Natural killer cell (primary cell): ENCODE data around the gene KNTC1. TPM values are rescaled to one million over a fixed set of nuclear protein-coding genes. Genes with fewer than 3 reads are reported as not detected.

Experiments used
- ATAC-seq, 3 donors: fragments of 150-1000 bp in 2 of 3; fragments of 200-7000 bp in 1 of 3; cut with Tn5 transposase; 1 replicate in 1 of 3; 2 replicates in 2 of 3; pipeline ENCODE4 v1.10.0; 2021; ENCODE audit warnings: mild to moderate bottlenecking in 2 of 3, moderate library complexity in 2 of 3
- DNase-seq, 2 donors: peaks; one replicate each; pipeline versions ENCODE4 v3.0.0 to v3.0.0-alpha.2; 2013 to 2021; ENCODE audit warnings: mixed read lengths in 1 of 2
- H3K27ac ChIP-seq: one replicate; pipeline ENCODE4 v1.5.1; 2013; ENCODE audit warnings: mild to moderate bottlenecking, low read length
- H3K27me3 ChIP-seq: one replicate; pipeline ENCODE4 v1.6.1; 2013; ENCODE audit warnings: low read length; ENCODE audit not compliant: control insufficient read depth, insufficient read depth
- H3K36me3 ChIP-seq: one replicate; pipeline ENCODE4 v1.6.1; 2013; ENCODE audit warnings: low read length; ENCODE audit not compliant: control insufficient read depth, insufficient read depth
- H3K4me1 ChIP-seq: one replicate; pipeline ENCODE4 v1.6.1; 2013; ENCODE audit warnings: low read length; ENCODE audit not compliant: control insufficient read depth, insufficient read depth
- H3K4me3 ChIP-seq: one replicate; pipeline ENCODE4 v1.5.1; 2013; ENCODE audit warnings: low read length
- H3K9me3 ChIP-seq: one replicate; pipeline ENCODE4 v1.6.1; 2013; ENCODE audit warnings: low read length; ENCODE audit not compliant: control insufficient read depth, insufficient read depth
- H3K27ac Mint-ChIP-seq, 2 donors: one replicate each; pipeline ENCODE4 v1.8.0; 2022; ENCODE audit warnings: mild to moderate bottlenecking in 2 of 2, mixed read lengths in 2 of 2, moderate library complexity in 1 of 2
- H3K27me3 Mint-ChIP-seq, 2 donors: one replicate each; pipeline ENCODE4 v1.8.0; 2022; ENCODE audit warnings: low read depth in 2 of 2, mixed read lengths in 2 of 2
- H3K36me3 Mint-ChIP-seq: one replicate; pipeline ENCODE4 v1.8.0; 2022; ENCODE audit warnings: mixed read lengths
- H3K4me1 Mint-ChIP-seq, 2 donors: one replicate each; pipeline ENCODE4 v1.8.0; 2022; ENCODE audit warnings: mixed read lengths in 2 of 2
- H3K4me3 Mint-ChIP-seq: one replicate; pipeline ENCODE4 v1.8.0; 2022; ENCODE audit warnings: mild to moderate bottlenecking, moderate library complexity, mixed read lengths
- H3K9me3 Mint-ChIP-seq, 2 donors: one replicate each; pipeline ENCODE4 v1.8.0; 2022; ENCODE audit warnings: mixed read lengths in 2 of 2
- CTCF ChIP-seq: fragments of 200-600 bp; IDR thresholded peaks from one replicate; pipeline ENCODE4 v1.8.0; 2022; ENCODE audit warnings: antibody characterized with exemption
- WGBS: methylation state at CpG from one replicate; pipeline ENCODE4 v1.1.7; 2013; ENCODE audit warnings: missing lambda C conversion rate; ENCODE audit not compliant: insufficient coverage; 5-methylcytosine and 5-hydroxymethylcytosine counted together
- intact Hi-C: fragments of 100-400 bp; cut with micrococcal nuclease; formaldehyde crosslinking; loops from one replicate; pipeline ENCODE4 v1.14.2; 2022
- total RNA-seq, 4 donors: library from RNA; stranded (reverse); fragments of 120-200 nt in 1 of 4; gene quantifications; one replicate each; pipeline versions ENCODE4 v1.2.3 to v1.2.4, GENCODE V29; 2013 to 2022

Gene KNTC1
- total RNA-seq, 3 donors from 2014 or later (not counting 1 experiment from before 2014, with no cell fraction given) = 31.3 to 33.8 (median 33.2) TPM

- H3K27me3 ChIP-seq = no peaks in the 10 kb centered on the region
- peak overlapping the region; percentile 96 for H3K27ac ChIP-seq
- WGBS = under 1% methylated on average over 47 of the region's 47 CpGs
- peaks cover 26% of the 10 kb centered on the region for H3K4me1 ChIP-seq
- ATAC-seq (peak; percentile 21 to 41 (median 27)), DNase-seq (peak; percentile 46 to 76)
- H3K4me3 Mint-ChIP-seq = peak overlapping the region; percentile 98
- H3K36me3 Mint-ChIP-seq = no peaks in the 10 kb centered on the region
- H3K4me1 Mint-ChIP-seq = peaks cover 19 to 34% of the 10 kb centered on the region in 2 donors
- intact Hi-C loops = loop anchor here (2.0 to 5.0 kb wide), 2 partner anchors 273 to 698 kb away; partner anchors contain the start of genes DIABLO and SETD1B
- TF ChIP-seq CTCF = no peak
- H3K27me3 Mint-ChIP-seq = no peaks in the 10 kb centered on the region
- peaks cover 24% of the 10 kb centered on the region for H3K36me3 ChIP-seq
- H3K4me3 ChIP-seq = peak overlapping the region; percentile 83
- no peaks in the 10 kb centered on the region for H3K9me3 Mint-ChIP-seq
- peak overlapping the region; percentile 95 to 97 for H3K27ac Mint-ChIP-seq
- no peaks in the 10 kb centered on the region for H3K9me3 ChIP-seq
These were observed 26.9 kb upstream of the KNTC1 start for GRCh38 chr12:122499991-122500684.

GRCh38 chr12:122500685-122501488 is 26.2 kb upstream of the KNTC1 start, which contains the start of gene ZCCHC8:
TSS of gene ZCCHC8 (minus strand) at chr12:122500932. CDS start at chr12:122500840, 92 bp downstream.
- under 1% methylated on average over 52 of the region's 52 CpGs for WGBS

GRCh38 chr12:122501489-122501989 is 25.5 kb upstream of the KNTC1 start:
- H3K4me3 ChIP-seq = peak overlapping the region; percentile 83
- Mint-ChIP-seq H3K4me1 (peaks cover 19 to 28% of the 10 kb centered on the region in 2 donors), H3K36me3 (peaks cover 7% of the 10 kb centered on the region), H3K4me3 (peak overlapping the region; percentile 98), H3K27me3 (no peaks in the 10 kb centered on the region), H3K9me3 (no peaks in the 10 kb centered on the region), H3K27ac (peak overlapping the region; percentile 95 to 97)
- H3K27ac ChIP-seq = peak overlapping the region; percentile 96
- H3K4me1 ChIP-seq = peaks cover 26% of the 10 kb centered on the region
- 58% methylated on average over 6 of the region's 9 CpGs for WGBS
- no peaks in the 10 kb centered on the region for H3K9me3 ChIP-seq
- DNase-seq (no peak), ATAC-seq (no peak)
- H3K36me3 ChIP-seq = peaks cover 31% of the 10 kb centered on the region
- H3K27me3 ChIP-seq = no peaks in the 10 kb centered on the region
- TF ChIP-seq CTCF = no peak
- intact Hi-C loops = loop anchor here (1.0 to 5.0 kb wide), 3 partner anchors 26 to 699 kb away; partner anchors contain the start of genes DIABLO, KNTC1 and SETD1B

More at GRCh38 chr12:122500685-122501488, 26.2 kb upstream of the KNTC1 start, which contains the start of gene ZCCHC8:
- Histone ChIP-seq H3K4me3 (peak within 1 kb of the TSS; percentile 83), H3K36me3 (peaks cover 28% of the 10 kb centered on the region), H3K9me3 (no peaks in the 10 kb centered on the region), H3K4me1 (peaks cover 26% of the 10 kb centered on the region), H3K27me3 (no peaks in the 10 kb centered on the region), H3K27ac (peak within 1 kb of the TSS; percentile 96)
- H3K36me3 Mint-ChIP-seq = peaks cover under 1% of the 10 kb centered on the region
- no peaks in the 10 kb centered on the region for H3K27me3 Mint-ChIP-seq
- peaks cover 19 to 30% of the 10 kb centered on the region in 2 donors for H3K4me1 Mint-ChIP-seq
- peak; percentile 92 to 98 for DNase-seq
- H3K4me3 Mint-ChIP-seq = peak within 1 kb of the TSS; percentile 98
- intact Hi-C loops = loop anchor here (1.0 to 5.0 kb wide), 3 partner anchors 26 to 699 kb away; partner anchors contain the start of genes DIABLO, KNTC1 and SETD1B
- ATAC-seq = peak; percentile 93 to 99 (median 94)
- peak within 1 kb of the TSS; percentile 95 to 97 for H3K27ac Mint-ChIP-seq
- TF ChIP-seq CTCF = no peak
- no peaks in the 10 kb centered on the region for H3K9me3 Mint-ChIP-seq
